KBM-7 (cell line): Measurements from ENCODE around the gene EFHB.
"Not testable (repeated sequence)": the region's sequence is repeated elsewhere in the genome, so short reads cannot be mapped to it uniquely, and the experiment has no call there.

Experiments
- DNase-seq: peaks from one replicate; pipeline ENCODE4 v3.0.0-alpha.2; 2015
- in situ Hi-C: fragments of 300-500 bp; cut with MboI; formaldehyde crosslinking; loops from 2 replicates; pipeline ENCODE4 v1.14.3; 2020; ENCODE audit warnings: low sequenced_read_pairs, low pct_unique_long_range_greater_than_20kb, mixed read lengths

The EFHB gene

DNA sequence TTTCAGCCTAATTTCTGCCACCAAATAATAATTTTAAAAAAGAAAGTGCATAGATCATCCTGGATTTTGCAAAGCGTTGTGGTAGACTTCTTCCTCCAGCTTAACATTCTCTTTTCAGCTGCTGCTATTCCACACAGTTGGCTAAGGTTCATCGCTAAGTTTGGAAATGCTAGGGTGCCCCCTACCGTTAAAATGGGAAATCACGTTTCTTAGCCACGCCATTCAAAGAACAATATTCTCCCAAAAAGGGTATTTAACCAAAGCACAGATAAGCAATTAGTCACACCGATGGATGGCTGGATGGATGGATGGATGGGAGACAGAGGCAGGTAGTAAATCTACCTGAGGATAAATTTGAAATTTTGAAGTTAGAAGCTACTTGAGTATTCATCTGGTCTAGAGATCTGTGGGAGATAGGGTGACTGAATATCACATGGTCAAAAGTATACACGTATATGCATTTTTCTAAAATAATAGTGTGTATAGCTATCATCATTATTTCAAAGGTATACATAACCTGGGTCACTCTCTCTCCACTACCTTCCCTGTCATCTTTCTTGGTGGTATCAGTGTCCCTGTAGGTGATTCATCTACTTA, 67.2 kb downstream of the EFHB start:
- DNase-seq = peak; percentile 80
- in situ Hi-C loops = no loop called here

GRCh38 chr3:19855318-19855717, 78.7 kb downstream of the EFHB start:
- DNase-seq, in situ Hi-C loops: not testable (repeated sequence)

GRCh38 chr3:19846609-19847008, 87.4 kb downstream of the EFHB start:
- in situ Hi-C loops = not testable (repeated sequence)

More at GRCh38 chr3:19846609-19847008, 87.4 kb downstream of the EFHB start:
- not testable (repeated sequence) for DNase-seq
